Measurements from ENCODE around the gene CIPC. TPM values are rescaled to one million over a fixed set of nuclear protein-coding genes. Genes with fewer than 3 reads are reported as not detected.

CIPC gene
- total RNA-seq, 1 experiment from 2014 or later = 50.9 TPM

GRCh38 chr14:77158175-77158881 is 60.3 kb downstream of the CIPC start:
- in situ Hi-C loops (cut with HindIII; ENCODE audit: low pct_unique_long_range_greater_than_20kb, low sequenced_read_pairs) = no loop called here
- DNase-seq (ENCODE audit: low read depth, low spot score) = no peak

- DNase-seq (ENCODE audit: low read depth, low spot score) = no peak
- in situ Hi-C loops (cut with HindIII; ENCODE audit: low pct_unique_long_range_greater_than_20kb, low sequenced_read_pairs) = no loop called here
These were observed 60.8 kb downstream of the CIPC start for GRCh38 chr14:77158882-77159255.

- DNase-seq (ENCODE audit: low read depth, low spot score) = no peak
- in situ Hi-C loops (cut with HindIII; ENCODE audit: low pct_unique_long_range_greater_than_20kb, low sequenced_read_pairs) = no loop called here
These were observed 63.0 kb downstream of the CIPC start for GRCh38 chr14:77161011-77161410.

Other genes with a start within 250 kb of the CIPC start
- 27.2 and 28.7 TPM in 2 replicates for gene IRF2BPL, start 69.5 kb upstream of the CIPC start, total RNA-seq (2014; rRNA removed; shearing (Covaris generic))
- 0.08 and 0.13 TPM in 2 replicates for gene ZDHHC22, start 43.5 kb downstream of the CIPC start, total RNA-seq (2014; rRNA removed; shearing (Covaris generic))
- gene TMEM63C, start 83.5 kb downstream of the CIPC start, total RNA-seq (2014; rRNA removed; shearing (Covaris generic)) = 0.48 and 0.66 TPM in 2 replicates
- gene NGB, start 172.9 kb downstream of the CIPC start, total RNA-seq (2014; rRNA removed; shearing (Covaris generic)) = not detected in 2 replicates
- 22.2 and 23.8 TPM in 2 replicates for gene POMT2, start 222.6 kb downstream of the CIPC start, total RNA-seq (2014; rRNA removed; shearing (Covaris generic))
- gene GSTZ1, start 222.8 kb downstream of the CIPC start, total RNA-seq (2014; rRNA removed; shearing (Covaris generic)) = 51.3 and 67.4 TPM in 2 replicates

Data from SK-MEL-5 (cell line).